ENCODE results near the gene RARS2.

Gene RARS2

GRCh38 chr6:87573307-87574024, 16.3 kb downstream of the RARS2 start:
- no peak for DNase-seq

- no peak for DNase-seq
Measured at GRCh38 chr6:87572883-87573282, 16.9 kb downstream of the RARS2 start.

- DNase-seq = no peak
Measured at GRCh38 chr6:87572021-87572420, 17.8 kb downstream of the RARS2 start.

- DNase-seq = no peak
Measured at GRCh38 chr6:87561017-87561416, 28.8 kb downstream of the RARS2 start.

- DNase-seq = no peak
Measured at GRCh38 chr6:87558446-87558845, 31.3 kb downstream of the RARS2 start.

- no peak for DNase-seq
Measured at GRCh38 chr6:87555506-87555905, 34.3 kb downstream of the RARS2 start.

- no peak for DNase-seq
Measured at GRCh38 chr6:87553159-87553765, 36.5 kb downstream of the RARS2 start.

GRCh38 chr6:87551799-87552198, 38.0 kb downstream of the RARS2 start:
- no peak for DNase-seq

GRCh38 chr6:87544474-87544735, 45.4 kb downstream of the RARS2 start:
- DNase-seq = no peak

GRCh38 chr6:87543696-87544473, 45.9 kb downstream of the RARS2 start:
- DNase-seq = no peak

GRCh38 chr6:87541744-87542143, 48.0 kb downstream of the RARS2 start:
- no peak for DNase-seq

- DNase-seq = no peak
Measured at GRCh38 chr6:87541041-87541440, 48.7 kb downstream of the RARS2 start.

- DNase-seq = no peak
Measured at GRCh38 chr6:87540539-87540938, 49.2 kb downstream of the RARS2 start.

GRCh38 chr6:87539554-87539953, 50.2 kb downstream of the RARS2 start:
- no peak for DNase-seq

- DNase-seq = no peak
Measured at GRCh38 chr6:87538510-87539260, 51.1 kb downstream of the RARS2 start.

GRCh38 chr6:87534377-87535047, 55.3 kb downstream of the RARS2 start:
- DNase-seq = no peak

GRCh38 chr6:87529221-87529620, 60.6 kb downstream of the RARS2 start:
- DNase-seq = no peak

GRCh38 chr6:87522686-87523085, 67.1 kb downstream of the RARS2 start:
- no peak for DNase-seq

- DNase-seq = no peak
Measured at GRCh38 chr6:87518453-87518852, 71.3 kb downstream of the RARS2 start.

GRCh38 chr6:87514831-87515230, 75.0 kb downstream of the RARS2 start:
- DNase-seq = peak; percentile 12

GRCh38 chr6:87504441-87504840, 85.3 kb downstream of the RARS2 start:
- no peak for DNase-seq

GRCh38 chr6:87501809-87502572, 87.8 kb downstream of the RARS2 start:
- no peak for DNase-seq
